Uterus (tissue), 2 donors: ENCODE data around the gene PKD2L1.

Source experiments
- POLR2A ChIP-seq, 2 donors: fragments of 450-650 bp; IDR thresholded peaks; one replicate each; pipeline ENCODE4 v1.6.1; 2016; ENCODE audit warnings: antibody characterized with exemption in 2 of 2, mild to moderate bottlenecking in 1 of 2, moderate library complexity in 1 of 2
- TF ChIP-seq, protein P1 (sequence below), 4 experiments: fragments of 200-600 bp in 2 of 4; fragments of 450-650 bp in 2 of 4; sonication (generic) in 2 of 4; IDR thresholded peaks; one replicate each; pipeline ENCODE4 v1.5.1; 2016 to 2019; ENCODE audit warnings: antibody characterized with exemption in 4 of 4, mild to moderate bottlenecking in 2 of 4, moderate library complexity in 1 of 4

DNA sequence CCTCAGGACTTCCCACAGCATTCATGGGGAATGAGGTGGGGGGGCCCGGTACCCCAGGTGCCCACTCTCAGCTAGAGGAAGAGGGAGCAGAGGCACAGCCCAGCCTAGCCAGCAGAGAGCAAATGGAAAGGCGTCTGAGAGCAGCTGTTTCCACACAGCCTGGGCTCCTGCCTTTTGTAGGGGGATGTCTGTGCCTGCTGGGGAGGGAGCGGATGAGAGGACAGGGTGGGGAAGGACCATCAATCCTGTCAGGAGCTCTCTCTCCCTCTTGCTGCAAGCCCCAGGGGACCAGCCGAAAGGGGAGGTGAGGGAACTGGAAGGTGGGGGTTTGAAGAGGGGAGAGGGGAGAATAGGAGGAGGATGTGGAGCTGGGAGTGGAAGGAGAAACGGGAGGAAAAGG is at the start of gene PKD2L1:
- TF ChIP-seq, protein P1, sequence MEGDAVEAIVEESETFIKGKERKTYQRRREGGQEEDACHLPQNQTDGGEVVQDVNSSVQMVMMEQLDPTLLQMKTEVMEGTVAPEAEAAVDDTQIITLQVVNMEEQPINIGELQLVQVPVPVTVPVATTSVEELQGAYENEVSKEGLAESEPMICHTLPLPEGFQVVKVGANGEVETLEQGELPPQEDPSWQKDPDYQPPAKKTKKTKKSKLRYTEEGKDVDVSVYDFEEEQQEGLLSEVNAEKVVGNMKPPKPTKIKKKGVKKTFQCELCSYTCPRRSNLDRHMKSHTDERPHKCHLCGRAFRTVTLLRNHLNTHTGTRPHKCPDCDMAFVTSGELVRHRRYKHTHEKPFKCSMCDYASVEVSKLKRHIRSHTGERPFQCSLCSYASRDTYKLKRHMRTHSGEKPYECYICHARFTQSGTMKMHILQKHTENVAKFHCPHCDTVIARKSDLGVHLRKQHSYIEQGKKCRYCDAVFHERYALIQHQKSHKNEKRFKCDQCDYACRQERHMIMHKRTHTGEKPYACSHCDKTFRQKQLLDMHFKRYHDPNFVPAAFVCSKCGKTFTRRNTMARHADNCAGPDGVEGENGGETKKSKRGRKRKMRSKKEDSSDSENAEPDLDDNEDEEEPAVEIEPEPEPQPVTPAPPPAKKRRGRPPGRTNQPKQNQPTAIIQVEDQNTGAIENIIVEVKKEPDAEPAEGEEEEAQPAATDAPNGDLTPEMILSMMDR (IDR thresholded peaks at IDR 0.05), result no peak
- TF ChIP-seq POLR2A (IDR thresholded peaks at IDR 0.05), result no peak
